A673 (cell line): ENCODE results near the gene CDH4. TPM values are rescaled to one million over a fixed set of nuclear protein-coding genes. Genes with fewer than 3 reads are reported as not detected.

Source experiments
- BruUV-seq: library from RNA; stranded (reverse); fragments of 400-500 nt; replicated peaks from 2 replicates; lab custom pipeline; 2021; lab: Mats Ljungman, UMichigan
- CTCF ChIA-PET: fragments of 300-600 bp; sonication (Branson Sonifier 250); formaldehyde crosslinking; loops from one replicate; lab custom pipeline; 2022; ENCODE audit warnings: antibody characterized with exemption; lab: Charles Lee
- POLR2A ChIA-PET: fragments of 300-600 bp; sonication (Branson Sonifier 250); formaldehyde crosslinking; loops from one replicate; lab custom pipeline; 2022; ENCODE audit warnings: antibody characterized with exemption; ENCODE audit not compliant: low non-redundant PET; lab: Charles Lee
- DNase-seq: peaks from one replicate; pipeline ENCODE4 v3.0.0-alpha.2; 2015; ENCODE audit warnings: low spot score
- H3K27ac ChIP-seq: fragments of 200-600 bp; sonication (generic); 2 replicates; pipeline ENCODE4 v1.5.1; 2016; ENCODE audit warnings: mixed run types, low read depth, mild to moderate bottlenecking, mixed read lengths, antibody characterized with exemption, low read length; ENCODE audit not compliant: poor library complexity, severe bottlenecking
- H3K27me3 ChIP-seq: fragments of 200-600 bp; sonication (generic); replicated peaks from 2 replicates; pipeline ENCODE4 v1.6.1; 2017; ENCODE audit warnings: mixed run types, low read depth, mild to moderate bottlenecking, mixed read lengths, antibody characterized with exemption, low read length; ENCODE audit not compliant: insufficient read depth, poor library complexity
- H3K36me3 ChIP-seq: fragments of 200-600 bp; sonication (generic); 2 replicates; pipeline ENCODE4 v1.6.1; 2016; ENCODE audit warnings: mixed run types, mild to moderate bottlenecking, mixed read lengths, antibody characterized with exemption, low read length; ENCODE audit not compliant: insufficient read depth, poor library complexity, severe bottlenecking
- H3K4me1 ChIP-seq: fragments of 200-600 bp; sonication (generic); 2 replicates; pipeline ENCODE4 v1.6.1; 2017; ENCODE audit warnings: mixed run types, mild to moderate bottlenecking, mixed read lengths, antibody characterized with exemption, low read length; ENCODE audit not compliant: insufficient read depth, poor library complexity, severe bottlenecking
- H3K4me3 ChIP-seq: fragments of 200-600 bp; sonication (generic); 2 replicates; pipeline ENCODE4 v1.5.1; 2016; ENCODE audit warnings: low read depth, mixed run types, mild to moderate bottlenecking, mixed read lengths, low read length; ENCODE audit not compliant: poor library complexity, severe bottlenecking
- H3K9me3 ChIP-seq: fragments of 200-600 bp; sonication (generic); 2 replicates; pipeline ENCODE4 v1.6.1; 2016; ENCODE audit warnings: mixed run types, low read depth, mild to moderate bottlenecking, mixed read lengths, antibody characterized with exemption, low read length; ENCODE audit not compliant: poor library complexity, severe bottlenecking
- CTCF ChIP-seq: fragments of 300-800, 200-600 bp; sonication (generic); conservative IDR thresholded peaks from 2 replicates; pipeline ENCODE4 v1.5.1; 2017; ENCODE audit warnings: low read depth, mild to moderate bottlenecking, antibody characterized with exemption, low read length, moderate library complexity, mixed read lengths
- EZH2 ChIP-seq: fragments of 200-600 bp; sonication (generic); IDR thresholded peaks from 2 replicates; pipeline ENCODE4 v1.6.1; 2017; ENCODE audit warnings: borderline replicate concordance, low read depth, mild to moderate bottlenecking, mixed read lengths, antibody characterized with exemption, low read length; ENCODE audit not compliant: poor library complexity, severe bottlenecking
- intact Hi-C: fragments of 100-400 bp; cut with micrococcal nuclease; formaldehyde crosslinking; loops from one replicate; pipeline ENCODE4 v1.10.0; 2022; ENCODE audit not compliant: unreplicated experiment
- total RNA-seq: library from RNA; stranded (reverse); gene quantifications from 2 replicates; pipeline ENCODE4 v1.2.3, GENCODE V29; 2021

CDH4 gene
- total RNA-seq, 1 experiment from 2014 or later = 8.3 TPM

- DNase-seq = no peak
- POLR2A ChIA-PET = no interaction called here
- CTCF ChIA-PET = no interaction called here
- intact Hi-C loops = no loop called here
- no peaks in the 10 kb centered on the region for H3K27me3 ChIP-seq
- no peak overlapping the region for H3K27ac ChIP-seq
- peaks cover 19% of the 10 kb centered on the region for H3K4me1 ChIP-seq
- TF ChIP-seq CTCF (no peak), EZH2 (no peak)
- no TSS peak for BruUV-seq
- H3K36me3 ChIP-seq = no peaks in the 10 kb centered on the region
- no peaks in the 10 kb centered on the region for H3K9me3 ChIP-seq
- no peak overlapping the region for H3K4me3 ChIP-seq
Observed at GRCh38 chr20:61391812-61392520, 139.9 kb downstream of the CDH4 start.

GRCh38 chr20:61394088-61394799 lies 142.2 kb downstream of the CDH4 start:
- CTCF ChIA-PET = no interaction called here
- H3K4me1 ChIP-seq = peaks cover 7% of the 10 kb centered on the region
- no peak overlapping the region for H3K27ac ChIP-seq
- H3K36me3 ChIP-seq = no peaks in the 10 kb centered on the region
- POLR2A ChIA-PET = no interaction called here
- TF ChIP-seq CTCF (no peak), EZH2 (no peak)
- no TSS peak for BruUV-seq
- no peaks in the 10 kb centered on the region for H3K27me3 ChIP-seq
- intact Hi-C loops = no loop called here
- no peak overlapping the region for H3K4me3 ChIP-seq
- H3K9me3 ChIP-seq = no peaks in the 10 kb centered on the region
- DNase-seq = no peak

GRCh38 chr20:61396262-61396848 lies 144.3 kb downstream of the CDH4 start:
- Histone ChIP-seq H3K4me3 (no peak overlapping the region), H3K27ac (no peak overlapping the region), H3K4me1 (peaks cover 7% of the 10 kb centered on the region), H3K9me3 (no peaks in the 10 kb centered on the region), H3K36me3 (no peaks in the 10 kb centered on the region), H3K27me3 (no peaks in the 10 kb centered on the region)
- no TSS peak for BruUV-seq
- TF ChIP-seq CTCF (no peak), EZH2 (no peak)
- ChIA-PET POLR2A (no interaction called here), CTCF (no interaction called here)
- DNase-seq = no peak
- intact Hi-C loops = no loop called here
